CD4-positive, alpha-beta T cell (primary cell): ENCODE results near the gene DGCR6L. TPM values are rescaled to one million over a fixed set of nuclear protein-coding genes. Genes with fewer than 3 reads are reported as not detected.

Experiments
- ATAC-seq: fragments of 200-7000 bp; cut with Tn5 transposase; one replicate; pipeline ENCODE4 v1.10.0; 2022; ENCODE audit warnings: mild to moderate bottlenecking; ENCODE audit not compliant: poor library complexity
- CTCF ChIA-PET: fragments of 350-600 bp; sonication (Branson Sonifier 250); formaldehyde crosslinking; loops from one replicate; lab custom pipeline; 2021; ENCODE audit warnings: antibody characterized with exemption, inconsistent platforms; lab: Charles Lee
- POLR2A ChIA-PET: fragments of 350-600 bp; sonication (Branson Sonifier 250); formaldehyde crosslinking; loops from one replicate; lab custom pipeline; 2021; ENCODE audit warnings: antibody characterized with exemption, inconsistent platforms; lab: Charles Lee
- DNase-seq, 14 experiments: peaks; one replicate each; pipeline ENCODE4 v3.0.0-alpha.2; 2013 to 2020; ENCODE audit warnings: mixed read lengths in 2 of 14
- H3K27ac ChIP-seq, 2 donors: one replicate each; pipeline versions ENCODE4 v1.5.1 to v1.7.0; 2013; ENCODE audit warnings: low read length in 2 of 2, low read depth in 1 of 2, mild to moderate bottlenecking in 1 of 2
- H3K27me3 ChIP-seq, 2 experiments: 1 replicate in 1 of 2; 2 replicates in 1 of 2; pipeline versions ENCODE4 v1.6.1 to v1.7.0; 2013; ENCODE audit warnings: low read length in 2 of 2, control low read depth in 1 of 2, mild to moderate bottlenecking in 1 of 2, moderate library complexity in 1 of 2; ENCODE audit not compliant: insufficient read depth in 2 of 2, control insufficient read depth in 1 of 2
- H3K36me3 ChIP-seq: one replicate; pipeline ENCODE4 v1.6.1; 2013; ENCODE audit warnings: low read length, control low read depth; ENCODE audit not compliant: insufficient read depth
- H3K4me1 ChIP-seq: one replicate; pipeline ENCODE4 v1.6.1; 2013; ENCODE audit warnings: low read length, control low read depth; ENCODE audit not compliant: insufficient read depth
- H3K4me3 ChIP-seq: one replicate; pipeline ENCODE4 v1.5.1; 2013; ENCODE audit warnings: mild to moderate bottlenecking, low read length, moderate library complexity
- H3K9me3 ChIP-seq, 2 experiments: 1 replicate in 1 of 2; 2 replicates in 1 of 2; pipeline versions ENCODE4 v1.6.1 to v1.7.0; 2013; ENCODE audit warnings: low read length in 2 of 2, mild to moderate bottlenecking in 2 of 2, control low read depth in 1 of 2, moderate library complexity in 1 of 2; ENCODE audit not compliant: control insufficient read depth in 1 of 2, insufficient read depth in 1 of 2
- H3K27ac Mint-ChIP-seq: one replicate; pipeline ENCODE4 v1.8.0; 2020; ENCODE audit warnings: mixed read lengths
- H3K27me3 Mint-ChIP-seq: one replicate; pipeline ENCODE4 v1.8.0; 2021; ENCODE audit warnings: mixed read lengths
- H3K36me3 Mint-ChIP-seq: one replicate; pipeline ENCODE4 v1.8.0; 2021; ENCODE audit warnings: low read depth, mixed read lengths
- H3K4me1 Mint-ChIP-seq: one replicate; pipeline ENCODE4 v1.8.0; 2021; ENCODE audit warnings: low read depth, mixed read lengths
- H3K4me3 Mint-ChIP-seq: one replicate; pipeline ENCODE4 v1.8.0; 2020; ENCODE audit warnings: mild to moderate bottlenecking, mixed read lengths
- H3K9me3 Mint-ChIP-seq: one replicate; pipeline ENCODE4 v1.8.0; 2020; ENCODE audit warnings: mixed read lengths
- intact Hi-C, 2 experiments: fragments of 100-400 bp; cut with DNase I in 1 of 2; cut with micrococcal nuclease in 1 of 2; formaldehyde crosslinking; loops; one replicate each; pipeline versions ENCODE4 v1.15.1 to v1.9.0; 2023 to 2025; cut with DNase I, micrococcal nuclease
- total RNA-seq, 174 experiments: library from RNA in 2 of 174; stranded (reverse) in 2 of 174; gene quantifications; one replicate each; pipeline ENCODE4 v1.2.3 and lab custom pipeline; 2021 to 2026
- TF ChIP-seq, protein P1 (sequence below): fragments of 200-600 bp; IDR thresholded peaks from one replicate; pipeline ENCODE4 v1.8.0; 2022; ENCODE audit warnings: antibody characterized with exemption, mild to moderate bottlenecking

Gene DGCR6L
- total RNA-seq, 2 experiments from 2014 or later = 29.1 to 31.2 TPM

DNA sequence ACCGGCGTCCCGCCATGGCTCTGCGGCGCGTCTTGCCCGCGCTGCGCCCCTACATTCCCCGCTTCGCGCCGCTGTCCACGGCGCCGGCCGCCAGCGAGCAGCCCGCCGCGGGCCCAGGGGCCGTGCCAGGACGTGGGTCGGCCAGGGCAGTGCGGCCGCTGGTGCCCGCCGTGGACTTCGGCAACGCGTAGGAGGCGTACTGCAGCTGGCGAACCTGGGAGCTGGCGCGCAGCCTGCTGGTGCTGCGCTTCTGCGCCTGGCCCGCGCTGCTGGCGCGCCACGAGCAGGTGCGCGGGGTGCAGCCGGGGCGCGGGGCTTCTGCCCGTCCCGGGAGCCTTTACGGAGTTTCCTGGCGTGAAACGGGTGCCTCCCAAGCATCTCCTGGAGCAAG is 20.1 kb downstream of the DGCR6L start:
- Mint-ChIP-seq H3K9me3 (no peaks in the 10 kb centered on the region), H3K36me3 (no peaks in the 10 kb centered on the region), H3K4me3 (peak overlapping the region; percentile 68), H3K4me1 (peaks cover 4% of the 10 kb centered on the region), H3K27ac (no peak overlapping the region), H3K27me3 (peaks cover 8% of the 10 kb centered on the region)
- intact Hi-C loops = loop anchor here (2.0 to 5.0 kb wide), 4 partner anchors 19 to 93 kb away; partner anchors contain the start of genes DGCR6L (in 1 of the 2) and ZNF74 (in 1 of the 2)
- Histone ChIP-seq H3K4me1 (peaks cover 15% of the 10 kb centered on the region), H3K27me3 (peaks cover 0 to 3% of the 10 kb centered on the region in 2 experiments), H3K4me3 (peak overlapping the region; percentile 53), H3K9me3 (no peaks in the 10 kb centered on the region), H3K36me3 (no peaks in the 10 kb centered on the region), H3K27ac (no peak overlapping the region)
- peak; percentile 48 for ATAC-seq
- peak in 2 of 14 experiments; percentile 23 to 28 for DNase-seq
- ChIA-PET CTCF (no interaction called here), POLR2A (interaction anchor here (1.5 to 2.0 kb wide), 2 partner anchors 20 to 404 kb away, joined by 3 to 12 read pairs; partner anchors contain the start of gene DGCR6L)
- TF ChIP-seq, protein P1, sequence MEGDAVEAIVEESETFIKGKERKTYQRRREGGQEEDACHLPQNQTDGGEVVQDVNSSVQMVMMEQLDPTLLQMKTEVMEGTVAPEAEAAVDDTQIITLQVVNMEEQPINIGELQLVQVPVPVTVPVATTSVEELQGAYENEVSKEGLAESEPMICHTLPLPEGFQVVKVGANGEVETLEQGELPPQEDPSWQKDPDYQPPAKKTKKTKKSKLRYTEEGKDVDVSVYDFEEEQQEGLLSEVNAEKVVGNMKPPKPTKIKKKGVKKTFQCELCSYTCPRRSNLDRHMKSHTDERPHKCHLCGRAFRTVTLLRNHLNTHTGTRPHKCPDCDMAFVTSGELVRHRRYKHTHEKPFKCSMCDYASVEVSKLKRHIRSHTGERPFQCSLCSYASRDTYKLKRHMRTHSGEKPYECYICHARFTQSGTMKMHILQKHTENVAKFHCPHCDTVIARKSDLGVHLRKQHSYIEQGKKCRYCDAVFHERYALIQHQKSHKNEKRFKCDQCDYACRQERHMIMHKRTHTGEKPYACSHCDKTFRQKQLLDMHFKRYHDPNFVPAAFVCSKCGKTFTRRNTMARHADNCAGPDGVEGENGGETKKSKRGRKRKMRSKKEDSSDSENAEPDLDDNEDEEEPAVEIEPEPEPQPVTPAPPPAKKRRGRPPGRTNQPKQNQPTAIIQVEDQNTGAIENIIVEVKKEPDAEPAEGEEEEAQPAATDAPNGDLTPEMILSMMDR = no peak

DNA sequence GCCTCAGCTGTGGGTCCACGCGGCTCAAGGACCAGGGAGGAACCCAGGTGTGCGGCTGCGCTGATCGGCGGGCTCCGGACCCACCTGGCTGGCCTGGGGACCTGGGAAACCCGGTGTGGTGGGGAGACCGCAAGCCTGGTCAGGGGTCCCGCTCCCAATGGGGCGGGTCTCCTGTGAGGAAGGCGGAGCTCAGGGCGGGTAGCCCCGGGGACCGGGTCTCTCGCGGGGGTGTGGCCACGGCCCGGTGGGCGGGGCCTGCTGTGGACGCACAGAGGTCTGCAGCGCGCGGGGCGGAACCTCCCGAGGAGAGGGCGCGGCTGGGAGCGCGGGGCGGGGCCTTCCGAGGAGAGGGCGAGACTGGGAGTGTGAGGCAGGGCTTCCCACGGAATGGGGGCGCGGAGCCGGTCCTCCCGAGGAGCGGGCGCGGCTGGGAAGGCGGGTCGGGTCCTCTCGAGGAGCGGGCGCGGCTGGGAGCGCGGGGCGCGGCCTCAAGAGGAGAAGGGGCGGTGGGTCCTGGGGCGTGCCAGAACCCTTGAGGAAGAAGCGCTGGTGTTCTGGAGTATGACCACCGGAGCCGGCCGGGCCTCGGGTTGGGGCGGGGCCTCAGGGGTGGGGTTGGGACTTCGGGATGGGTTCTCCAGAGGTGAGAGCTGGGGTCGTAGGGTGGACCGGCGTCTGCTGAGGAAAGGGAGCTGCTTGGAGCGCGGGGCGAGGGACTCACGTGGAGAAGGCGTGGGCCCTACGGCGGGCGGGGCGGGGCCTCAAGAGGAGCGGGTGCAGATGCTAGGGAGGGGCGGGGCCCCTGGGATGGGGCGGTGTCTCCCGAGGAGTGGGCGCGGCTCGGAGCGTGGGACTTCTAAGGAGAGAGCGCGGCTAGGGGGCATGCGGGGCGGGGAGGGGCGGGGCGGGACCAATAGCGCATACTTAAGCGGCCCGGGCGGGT is 20.8 kb downstream of the DGCR6L start:
- H3K4me1 ChIP-seq = peaks cover 15% of the 10 kb centered on the region
- H3K36me3 ChIP-seq = no peaks in the 10 kb centered on the region
- Mint-ChIP-seq H3K36me3 (no peaks in the 10 kb centered on the region), H3K4me3 (peak overlapping the region; percentile 87), H3K4me1 (peaks cover 4% of the 10 kb centered on the region), H3K27ac (peak overlapping the region; percentile 72), H3K9me3 (no peaks in the 10 kb centered on the region), H3K27me3 (peaks cover 8% of the 10 kb centered on the region)
- ChIA-PET CTCF (no interaction called here), POLR2A (interaction anchor here (1.5 to 2.0 kb wide), 2 partner anchors 20 to 404 kb away, joined by 3 to 12 read pairs; partner anchors contain the start of gene DGCR6L)
- intact Hi-C loops = loop anchor here (2.0 to 5.0 kb wide), 4 partner anchors 20 to 93 kb away; partner anchors contain the start of genes DGCR6L (in 1 of the 2) and ZNF74 (in 1 of the 2)
- peak overlapping the region; percentile 53 for H3K4me3 ChIP-seq
- TF ChIP-seq, protein P1 = no peak
- H3K27me3 ChIP-seq = peaks cover 0 to 3% of the 10 kb centered on the region in 2 experiments
- ATAC-seq (peak; percentile 90), DNase-seq (peak; percentile 85 to 98 (median 92))
- H3K9me3 ChIP-seq = no peaks in the 10 kb centered on the region
- H3K27ac ChIP-seq = no peak overlapping the region

DNA sequence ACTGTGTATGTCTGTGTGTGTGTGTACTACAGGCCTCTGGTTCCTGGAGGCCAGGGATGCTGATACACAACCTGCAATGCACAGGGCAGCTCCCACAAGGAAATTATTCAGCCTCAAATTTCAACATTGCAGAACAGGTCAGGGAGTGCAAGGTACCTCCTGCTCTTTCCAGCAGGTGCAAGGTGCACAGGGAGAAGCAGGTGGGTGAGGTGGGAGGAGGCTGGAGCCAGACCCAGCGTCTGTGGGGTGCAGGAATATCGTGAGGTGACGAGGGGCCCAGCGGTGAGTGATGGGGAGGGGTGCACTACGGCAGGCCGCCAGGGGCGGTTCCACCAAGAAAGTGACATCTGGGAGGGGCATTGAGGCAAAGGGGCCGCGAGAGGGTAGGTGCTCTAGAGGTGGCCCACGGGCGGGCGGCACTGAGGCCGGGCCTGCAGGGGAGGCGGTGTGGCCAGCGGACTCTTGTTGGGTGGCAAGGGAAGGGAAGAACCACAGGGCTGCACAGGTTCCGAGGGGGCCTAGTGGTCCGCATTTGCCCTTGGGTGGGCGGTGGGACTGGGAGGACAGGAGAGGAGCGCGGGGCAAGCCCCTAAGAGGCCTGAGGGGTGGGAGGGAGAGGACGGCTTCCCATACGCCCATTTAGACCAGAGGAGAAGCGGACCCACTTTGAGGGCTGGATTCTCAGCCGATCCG is 21.6 kb downstream of the DGCR6L start:
- peak overlapping the region; percentile 77 for H3K4me3 Mint-ChIP-seq
- H3K4me3 ChIP-seq = peak overlapping the region; percentile 53
- no peak overlapping the region for H3K27ac ChIP-seq
- peaks cover 15% of the 10 kb centered on the region for H3K4me1 ChIP-seq
- ATAC-seq = no peak
- peaks cover 8% of the 10 kb centered on the region for H3K27me3 Mint-ChIP-seq
- peaks cover 4% of the 10 kb centered on the region for H3K4me1 Mint-ChIP-seq
- H3K27ac Mint-ChIP-seq = peak overlapping the region; percentile 72
- H3K36me3 ChIP-seq = no peaks in the 10 kb centered on the region
- TF ChIP-seq, protein P1 = no peak
- peaks cover 0 to 3% of the 10 kb centered on the region in 2 experiments for H3K27me3 ChIP-seq
- ChIA-PET CTCF (no interaction called here), POLR2A (interaction anchor here (1.5 to 2.0 kb wide), 2 partner anchors 21 to 405 kb away, joined by 3 to 12 read pairs; partner anchors contain the start of gene DGCR6L)
- H3K36me3 Mint-ChIP-seq = no peaks in the 10 kb centered on the region
- H3K9me3 Mint-ChIP-seq = no peaks in the 10 kb centered on the region
- DNase-seq = peak in 1 of 14 experiments; percentile 18
- H3K9me3 ChIP-seq = no peaks in the 10 kb centered on the region
- intact Hi-C loops = loop anchor here (2.0 to 5.0 kb wide), 4 partner anchors 21 to 94 kb away; partner anchors contain the start of genes DGCR6L (in 1 of the 2) and ZNF74 (in 1 of the 2)
